GM19025 (cell line): ENCODE measurements around the gene C1QTNF2.
"Not testable (repeated sequence)": the region's sequence is repeated elsewhere in the genome, so short reads cannot be mapped to it uniquely, and the experiment has no call there.

Experiments
- ATAC-seq: cut with Tn5 transposase; IDR thresholded peaks from one replicate; pipeline ENCODE4 v1.9.1; 2021; ENCODE audit warnings: mild to moderate bottlenecking, low read depth, moderate library complexity; ENCODE audit not compliant: unreplicated experiment

Gene C1QTNF2

DNA sequence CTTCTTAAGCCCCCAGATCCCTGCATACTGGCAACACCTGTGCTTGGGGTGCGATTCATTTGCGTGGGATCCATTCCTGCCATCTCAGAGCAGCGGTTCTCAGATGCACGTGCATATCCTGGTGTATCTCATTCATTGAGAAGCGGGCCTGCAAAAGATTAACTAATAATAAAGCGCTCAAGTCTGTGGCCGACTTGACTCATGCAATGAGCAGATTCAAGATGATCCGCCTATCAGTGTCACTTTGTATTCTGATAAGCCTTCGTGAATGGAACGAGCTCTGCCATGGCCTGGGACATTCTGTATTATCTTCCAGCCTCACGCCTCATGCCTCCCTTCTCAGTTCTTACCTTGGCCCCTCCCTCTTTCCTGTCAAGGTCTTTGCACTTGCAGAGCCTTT lies 22.3 kb downstream of the C1QTNF2 start:
- ATAC-seq, result no peak

DNA sequence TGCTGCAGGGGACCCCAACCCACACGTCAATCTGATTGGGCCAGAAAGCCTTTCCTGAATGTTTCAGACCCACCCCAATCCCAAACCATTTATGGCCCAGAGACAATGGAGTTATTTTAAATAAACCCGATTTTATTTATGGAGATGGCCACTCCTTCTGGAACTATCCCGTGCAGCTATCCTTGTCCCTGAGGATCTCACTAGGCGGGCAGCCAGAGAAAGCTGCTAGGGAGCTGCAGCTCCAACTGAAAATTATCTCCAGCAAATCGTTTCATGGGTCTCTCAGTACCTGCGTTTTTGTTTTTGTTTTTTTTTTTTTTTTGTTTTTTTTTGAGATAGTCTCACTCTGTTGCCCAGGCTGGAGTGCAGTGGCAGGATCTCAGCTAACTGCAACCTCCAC lies 23.0 kb downstream of the C1QTNF2 start:
- ATAC-seq, result no peak

DNA sequence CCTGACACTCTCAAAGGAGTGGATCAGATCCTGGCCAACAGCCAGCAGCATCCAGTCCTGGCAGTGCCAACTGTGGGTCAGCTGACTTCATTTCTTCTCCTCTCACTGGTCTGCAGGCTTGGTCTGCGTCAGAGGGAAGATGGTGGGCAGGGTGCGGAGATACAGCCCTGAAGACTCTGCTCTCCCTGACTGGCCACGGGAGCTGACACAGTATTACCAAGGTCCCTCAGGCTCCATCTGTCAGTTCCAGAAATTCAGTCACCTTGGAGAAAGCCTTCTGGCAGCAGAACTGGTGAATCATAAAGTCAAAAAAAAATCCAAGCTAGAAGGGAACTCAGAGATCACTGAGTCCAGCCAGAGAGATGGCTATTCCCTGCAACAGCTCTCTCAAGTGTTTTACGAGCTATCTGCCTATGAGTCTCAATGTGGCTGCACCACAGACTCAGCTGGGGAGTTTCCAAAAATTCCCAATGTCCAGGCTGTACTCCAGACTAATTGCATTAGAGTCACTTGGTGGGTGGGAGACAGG lies 27.9 kb downstream of the C1QTNF2 start:
- no peak for ATAC-seq

DNA sequence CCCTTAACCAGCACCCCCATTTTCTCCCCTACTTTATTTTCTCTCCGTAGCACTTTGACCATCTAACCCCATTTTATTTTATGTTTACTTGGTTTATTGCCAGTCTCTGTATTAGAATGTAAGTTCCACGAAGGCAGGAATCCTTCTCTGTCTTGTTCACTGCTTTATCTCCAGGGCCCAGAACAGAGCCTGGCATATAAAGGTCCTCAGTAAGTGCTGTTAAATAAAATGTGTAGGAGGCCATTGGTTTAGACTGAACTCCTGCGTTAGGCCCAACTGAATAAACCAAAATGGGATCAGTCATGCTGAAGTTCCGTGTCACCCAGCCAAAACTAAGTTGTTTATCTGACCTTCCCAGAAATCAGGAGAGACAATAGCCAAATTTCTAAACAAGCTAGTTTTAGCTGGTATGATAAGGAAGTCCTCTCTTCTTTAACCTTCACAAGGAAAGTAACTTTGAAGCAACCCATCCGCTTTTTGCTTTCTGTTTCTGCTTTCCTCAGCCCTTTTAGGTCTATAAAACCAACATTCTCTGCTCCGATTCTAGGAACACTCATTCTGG lies 29.0 kb downstream of the C1QTNF2 start:
- ATAC-seq, result no peak

DNA sequence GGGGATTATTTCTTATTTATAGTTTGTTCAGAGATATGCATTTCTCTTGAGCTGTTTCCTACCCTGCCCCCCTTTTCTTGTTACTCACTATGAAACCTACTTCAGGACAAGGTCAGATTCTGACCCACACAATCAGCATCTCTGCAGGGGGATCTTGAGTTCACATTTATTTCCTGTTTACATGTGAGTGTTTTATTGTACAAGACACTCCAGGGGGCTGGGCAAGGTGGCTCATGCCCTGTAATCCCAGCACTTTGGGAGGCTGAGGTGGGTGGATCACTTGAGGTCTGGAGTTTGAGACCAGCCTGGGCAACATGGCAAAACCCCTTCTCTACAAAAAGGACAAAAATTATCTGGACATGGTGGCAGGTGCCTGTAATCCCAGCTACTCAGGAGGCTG lies 29.9 kb downstream of the C1QTNF2 start:
- ATAC-seq, result not testable (repeated sequence)

DNA sequence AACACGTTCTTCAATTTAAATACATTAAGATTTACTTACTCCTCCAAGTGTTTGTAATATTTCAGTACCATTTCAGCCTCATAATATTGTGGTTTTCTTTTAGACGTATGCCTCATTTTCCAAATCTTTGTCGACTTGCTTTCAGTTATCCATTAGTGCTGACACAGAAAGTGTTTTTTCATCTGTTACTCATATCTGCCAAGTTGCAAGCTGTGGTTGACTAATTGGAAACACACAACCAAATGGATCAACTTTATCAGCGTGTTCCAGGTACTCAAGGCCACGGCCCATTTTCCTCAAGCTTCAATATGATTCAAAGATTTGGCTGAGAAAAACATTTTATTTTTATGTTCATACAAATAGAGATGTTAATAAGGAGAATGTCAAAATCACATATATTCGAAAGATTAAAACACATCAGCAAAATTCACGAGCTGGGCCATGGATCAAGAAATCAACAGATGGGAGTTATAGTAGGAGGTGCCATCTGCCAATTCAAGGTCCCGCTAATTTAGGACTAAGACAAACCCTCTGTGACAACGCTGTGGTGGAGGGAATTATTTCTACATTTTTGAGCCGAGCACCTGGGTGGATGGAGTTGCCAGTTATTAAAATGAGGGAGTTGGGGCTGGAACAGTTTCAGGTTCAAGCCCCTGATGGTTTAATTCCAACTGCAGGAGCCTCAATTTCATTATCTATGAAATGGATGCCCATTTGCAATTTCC lies 30.9 kb downstream of the C1QTNF2 start:
- no peak for ATAC-seq

DNA sequence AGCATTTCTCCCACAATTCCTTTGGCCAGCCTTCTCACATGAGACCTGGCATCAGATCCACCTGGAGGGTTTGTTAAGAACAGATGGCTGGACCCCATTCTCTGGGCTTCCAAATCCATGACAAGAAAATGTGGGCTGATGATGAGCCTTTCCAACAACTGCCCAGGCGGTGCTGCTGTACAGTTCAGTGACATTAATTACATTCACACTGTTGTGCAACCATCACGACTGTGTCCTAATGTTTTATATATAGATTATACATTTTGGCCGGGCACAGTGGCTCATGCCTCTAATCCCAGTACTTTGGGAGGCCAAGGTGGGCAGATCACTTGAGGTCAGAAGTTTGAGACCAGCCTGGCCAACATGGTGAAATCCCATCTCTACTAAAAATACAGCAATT lies 35.7 kb downstream of the C1QTNF2 start:
- not testable (repeated sequence) for ATAC-seq

DNA sequence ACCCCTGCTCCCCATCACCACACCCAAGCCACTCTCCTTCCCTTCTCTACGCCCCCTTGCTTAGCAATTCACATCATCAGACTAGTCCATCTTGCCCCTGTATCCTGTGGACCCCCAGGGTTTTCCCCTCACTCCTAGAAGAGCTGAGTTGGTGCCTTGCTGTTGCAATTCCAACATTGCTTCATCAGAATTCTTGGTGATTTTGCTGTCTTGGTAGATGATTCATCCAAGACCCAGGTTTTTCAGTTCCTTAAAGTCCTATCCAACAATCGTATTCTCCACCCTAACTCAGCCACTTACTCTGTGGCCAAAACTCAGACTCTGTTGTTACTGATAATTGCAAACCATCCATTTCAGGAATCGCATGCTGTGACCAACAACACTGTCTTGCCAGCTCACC lies 36.7 kb downstream of the C1QTNF2 start:
- ATAC-seq, result no peak

DNA sequence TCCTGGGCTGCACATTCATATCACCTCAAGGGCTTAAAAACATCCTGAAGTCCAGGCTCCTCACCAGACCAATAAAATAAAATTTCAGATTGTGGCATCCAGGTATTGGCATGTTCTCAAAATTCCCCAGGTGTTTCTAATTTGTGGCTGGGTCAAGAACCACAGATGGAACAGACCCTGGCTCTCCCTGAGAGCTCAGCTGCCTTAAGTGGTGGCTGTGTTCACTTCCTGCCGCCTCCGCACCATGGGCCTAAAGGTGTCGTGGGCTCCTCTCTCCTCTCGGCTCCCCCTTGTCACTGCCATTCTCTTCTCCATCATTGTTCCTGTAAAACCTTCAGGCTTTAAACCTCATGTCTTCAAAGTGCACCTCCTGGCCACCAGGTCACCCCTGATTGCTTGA lies 40.2 kb downstream of the C1QTNF2 start:
- no peak for ATAC-seq

DNA sequence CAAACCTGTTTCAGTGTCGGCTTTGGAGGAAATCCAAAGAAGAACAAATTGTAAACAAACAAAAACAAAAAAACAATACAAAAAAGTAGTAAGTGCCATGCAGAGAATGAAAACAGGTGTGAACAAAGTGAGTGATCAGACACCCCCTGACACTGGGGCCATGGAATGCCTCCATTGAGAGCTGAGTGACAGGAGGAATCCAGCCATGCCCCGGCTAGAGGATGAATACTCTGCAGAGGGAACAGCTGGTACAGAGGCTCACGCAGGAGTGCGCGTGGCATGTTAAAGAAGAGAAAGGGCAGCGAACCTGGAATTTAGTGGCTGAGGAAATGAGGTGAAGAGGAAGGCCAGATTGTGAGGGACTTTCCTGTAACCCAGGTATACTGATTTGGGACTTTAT lies 42.6 kb downstream of the C1QTNF2 start:
- ATAC-seq, result no peak

DNA sequence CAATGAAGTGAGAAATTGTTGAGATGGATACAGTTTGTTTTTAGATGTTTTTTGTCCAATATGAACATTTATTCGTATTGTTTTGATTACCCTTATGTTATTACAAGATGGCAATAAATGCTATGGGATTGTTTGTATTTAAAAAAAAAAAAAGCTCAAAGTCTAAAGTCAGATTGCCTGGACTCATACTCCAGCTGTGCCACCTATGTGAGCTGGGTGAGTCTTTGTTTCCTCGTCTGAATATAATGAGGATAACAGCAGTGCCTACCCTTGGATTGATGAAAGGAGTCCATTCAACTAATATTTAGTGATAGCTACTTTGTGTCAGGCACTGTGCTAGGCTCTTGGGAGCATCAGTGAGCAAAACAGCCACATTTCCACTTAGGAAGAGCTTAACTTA lies 43.4 kb downstream of the C1QTNF2 start:
- ATAC-seq, result no peak

DNA sequence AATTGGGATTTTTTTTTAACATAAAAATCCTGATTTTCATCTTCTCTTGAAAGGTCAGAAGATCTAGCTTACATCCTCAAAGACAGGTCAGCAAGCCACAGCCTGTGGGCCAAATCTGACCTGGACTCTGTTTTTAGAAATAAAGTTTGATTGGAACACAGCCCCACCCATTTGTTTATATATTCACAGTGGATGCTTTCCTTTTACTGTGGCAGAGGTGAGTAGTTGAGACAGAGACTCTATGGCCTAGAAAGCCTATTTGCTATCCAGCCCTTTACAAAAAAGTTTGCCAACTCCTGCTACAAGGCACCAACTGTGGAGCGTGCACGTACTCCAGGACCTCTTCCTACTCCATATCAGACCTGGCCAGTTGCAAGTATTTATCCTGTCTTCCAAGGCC lies 44.7 kb downstream of the C1QTNF2 start:
- ATAC-seq, result no peak

DNA sequence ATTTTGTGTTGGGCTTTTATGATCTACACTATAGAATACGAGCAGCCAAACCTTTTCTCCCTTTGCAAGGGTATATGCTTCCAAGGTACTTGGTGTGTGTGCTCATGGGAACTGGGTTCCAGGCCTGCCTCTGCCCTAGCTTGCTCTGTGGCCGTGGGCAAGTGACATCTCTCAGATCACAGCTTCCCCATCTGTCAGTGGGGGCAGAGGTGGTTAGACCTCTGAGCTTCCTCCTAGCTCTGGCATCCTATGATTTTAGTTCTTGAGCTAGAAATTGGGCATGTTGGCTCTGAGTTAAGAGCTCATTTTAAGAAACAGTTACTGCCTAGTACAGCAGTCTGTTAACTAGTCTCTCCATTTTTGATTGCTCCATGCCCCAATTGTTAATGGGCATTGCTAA lies 45.5 kb downstream of the C1QTNF2 start:
- ATAC-seq, result no peak

DNA sequence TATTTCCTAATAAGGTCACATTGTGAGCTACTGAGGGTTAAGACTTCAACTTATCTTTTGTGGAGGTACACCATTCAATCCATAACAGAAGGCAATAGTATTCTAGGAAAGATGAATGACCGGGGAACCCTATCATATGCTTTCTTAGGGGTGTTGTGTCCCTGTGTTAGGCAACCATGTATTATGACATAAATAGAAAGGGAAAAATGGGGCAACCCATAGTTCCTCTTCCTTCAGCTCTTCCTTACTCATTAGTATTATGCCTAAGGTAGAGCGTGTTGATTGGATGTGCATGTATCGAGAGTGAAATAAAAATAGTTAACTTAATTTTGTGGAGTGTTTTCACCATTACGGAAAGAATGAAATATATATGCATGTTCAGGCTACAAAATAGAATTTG lies 52.0 kb downstream of the C1QTNF2 start:
- ATAC-seq, result no peak

DNA sequence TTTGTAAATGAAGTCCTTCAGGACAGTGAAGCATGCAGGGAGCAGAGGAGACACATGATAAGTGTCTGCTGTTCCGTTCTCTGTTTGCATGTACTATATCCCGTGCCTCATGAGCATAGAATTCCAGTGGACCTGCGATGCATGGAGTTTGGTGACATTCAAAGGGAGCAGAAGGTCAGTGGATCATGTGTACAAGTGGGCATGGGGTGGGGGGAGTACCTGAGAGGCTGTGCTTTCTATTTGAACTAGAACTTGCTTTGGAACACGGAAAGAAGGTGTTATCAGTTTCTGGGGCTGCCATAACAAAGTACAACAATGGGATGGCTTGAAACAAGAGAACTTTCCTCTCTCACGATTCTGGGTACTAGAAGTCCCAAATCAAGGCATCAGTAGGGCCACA lies 53.0 kb downstream of the C1QTNF2 start:
- ATAC-seq, result no peak

DNA sequence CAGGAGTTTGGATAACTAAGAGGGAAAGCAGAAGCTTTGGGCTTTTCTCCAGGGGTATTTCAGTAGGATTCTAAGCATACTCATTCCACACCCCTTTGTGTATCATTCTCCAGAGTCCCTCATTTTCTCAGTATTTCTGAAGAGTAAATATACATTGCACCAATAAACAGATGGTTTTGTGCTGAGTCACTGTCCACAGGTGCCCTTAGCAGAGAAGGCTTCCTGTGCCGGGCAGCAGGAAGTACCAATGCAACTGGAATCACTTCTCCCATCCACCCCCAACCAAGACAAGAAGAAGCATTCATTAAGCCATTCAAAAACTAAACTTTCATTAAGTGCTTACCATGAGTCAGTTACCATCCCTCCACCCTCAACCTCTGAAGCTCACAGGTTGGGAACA lies 54.5 kb downstream of the C1QTNF2 start:
- no peak for ATAC-seq

DNA sequence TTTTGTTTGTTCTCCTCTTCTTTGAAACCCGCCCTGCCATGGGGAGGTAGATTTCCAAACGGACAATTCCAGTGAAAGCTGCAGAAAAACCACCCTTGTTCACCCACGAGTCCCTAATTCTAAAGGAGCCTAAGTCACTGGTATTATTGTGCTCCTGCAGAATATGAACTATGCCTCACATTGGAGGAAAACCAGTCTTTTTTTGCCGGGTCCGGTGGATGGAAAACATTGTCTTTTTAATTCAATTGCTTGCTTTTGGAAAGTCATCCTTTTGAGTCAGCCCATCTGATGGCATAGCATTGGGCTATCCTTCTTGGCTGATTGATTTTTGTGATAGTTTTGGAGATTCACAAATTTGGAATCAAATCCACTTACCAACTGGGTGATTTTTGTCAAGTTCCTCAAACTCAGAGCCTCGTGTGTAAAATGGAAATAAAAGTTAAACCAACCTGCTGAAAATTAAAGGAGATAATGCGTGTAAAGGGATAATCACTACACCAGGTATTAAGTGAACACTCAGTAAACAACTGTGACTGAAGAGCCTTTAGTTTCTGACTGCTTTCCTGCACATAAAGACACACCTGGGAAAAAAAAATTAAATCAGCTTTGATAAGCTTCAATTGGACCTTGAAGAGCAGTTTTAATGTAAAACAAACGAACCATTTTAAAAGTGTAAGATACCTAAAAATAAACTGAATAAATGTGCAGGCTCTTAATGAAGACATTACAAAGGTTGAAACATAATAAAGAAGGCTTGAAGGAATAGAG lies 57.3 kb downstream of the C1QTNF2 start:
- ATAC-seq, result no peak

DNA sequence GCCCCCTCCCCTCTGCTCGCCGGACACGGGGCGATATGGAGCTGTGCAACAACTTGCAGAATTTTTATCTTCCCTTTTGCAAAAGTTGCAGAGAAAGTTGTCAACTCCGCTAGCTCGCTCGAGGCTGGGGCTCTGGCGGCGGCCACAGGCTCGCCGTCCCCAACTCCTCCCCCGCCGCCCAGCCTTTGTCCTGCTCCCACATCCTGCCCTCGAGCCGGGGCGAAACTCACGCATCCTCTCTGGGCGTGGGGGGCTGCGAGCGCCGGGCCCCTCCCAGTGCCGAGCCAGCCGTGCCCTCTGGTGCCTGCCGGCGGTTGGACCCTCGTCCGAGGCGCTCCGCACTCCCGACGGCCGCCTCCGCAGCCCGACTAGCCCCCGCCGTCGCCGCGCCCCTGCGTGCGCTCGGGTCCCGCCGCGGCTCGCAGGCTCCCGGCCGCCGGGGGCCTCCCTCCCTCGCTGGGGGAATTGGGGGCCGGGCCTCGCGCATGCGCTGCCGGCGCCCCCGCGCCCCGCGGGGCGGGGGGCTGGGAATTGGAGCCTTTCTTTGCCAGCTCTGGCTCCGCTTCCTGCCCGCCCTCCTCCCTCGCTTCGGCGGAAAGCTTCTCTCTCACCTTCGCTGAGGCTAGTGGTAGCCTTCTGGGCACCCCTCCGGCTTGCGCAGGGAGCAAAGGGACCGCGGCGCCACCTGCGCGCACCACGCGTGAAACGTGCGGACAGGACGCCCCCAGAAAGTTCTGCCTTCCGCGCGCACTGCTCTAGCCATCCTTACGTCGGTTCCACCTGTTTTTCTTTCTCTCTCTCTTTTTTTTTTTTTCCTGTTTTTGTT lies 58.1 kb downstream of the C1QTNF2 start, which contains the start of gene CCNJL:
Gene CCNJL (minus strand): TSS at position 431 of the 826 bp plus-strand sequence. CDS start 641 bp downstream, outside the sequence.
- ATAC-seq, result peak; percentile 48

DNA sequence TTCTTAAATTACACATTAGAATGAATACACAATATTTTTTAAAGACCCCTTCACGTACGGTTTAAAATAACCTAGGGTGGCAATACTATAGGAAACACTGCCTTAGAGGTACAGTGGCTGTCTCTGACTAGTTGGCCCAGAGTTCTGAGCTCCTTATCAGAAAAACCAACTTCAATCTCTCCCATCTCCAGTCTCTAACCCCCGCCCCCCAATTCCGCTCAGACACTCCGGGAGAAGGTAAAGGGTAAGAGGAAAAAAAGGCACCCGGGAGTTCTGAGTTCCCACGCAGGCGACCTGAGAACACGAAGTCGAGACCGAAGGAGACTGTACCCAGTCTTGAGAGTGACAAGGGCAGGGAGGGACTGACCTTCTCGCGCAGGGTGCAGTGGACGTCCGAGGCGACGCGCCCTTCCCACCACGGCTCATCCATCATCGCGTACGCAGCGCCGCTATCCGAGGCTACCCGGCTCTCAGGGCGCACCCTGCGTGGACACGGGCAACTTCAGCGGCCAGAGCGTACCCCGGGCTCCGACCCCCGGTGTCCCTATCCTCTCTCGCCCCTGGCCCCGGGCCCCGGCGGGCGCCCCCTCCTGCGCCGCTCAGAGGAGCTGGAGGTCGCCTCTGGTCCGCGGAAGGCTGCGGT lies 58.8 kb downstream of the C1QTNF2 start:
- no peak for ATAC-seq
